GM23338 (cell line): ENCODE results near the gene PLPPR3.

ENCODE experiments used
- CREB1 ChIP-seq: fragments of 250-450 bp; sonication (Bioruptor Pico); IDR thresholded peaks from 2 replicates; pipeline ENCODE4 v1.5.0; 2020; ENCODE audit warnings: low read depth, mild to moderate bottlenecking, moderate library complexity
- CTCF ChIP-seq, 2 experiments: fragments of 200-600 bp in 1 of 2; sonication (generic) in 1 of 2; conservative IDR thresholded peaks; 2 replicates each; pipeline versions ENCODE4 v1.5.1 to v1.6.1; 2016 to 2017; ENCODE audit warnings: antibody characterized with exemption in 2 of 2, low read depth in 2 of 2, mild to moderate bottlenecking in 2 of 2, moderate library complexity in 1 of 2
- EZH2 ChIP-seq: fragments of 200-600 bp; sonication (generic); IDR thresholded peaks from one replicate; pipeline ENCODE4 v1.8.0; 2017; ENCODE audit warnings: antibody characterized with exemption, mild to moderate bottlenecking, low read depth; ENCODE audit not compliant: unreplicated experiment
- EZH2phosphoT487 ChIP-seq: fragments of 200-600 bp; sonication (generic); IDR thresholded peaks from one replicate; pipeline ENCODE4 v1.8.1; 2018; ENCODE audit warnings: antibody characterized with exemption; ENCODE audit not compliant: unreplicated experiment
- POLR2AphosphoS5 ChIP-seq: IDR thresholded peaks from 2 replicates; pipeline ENCODE4 v1.6.1; 2016; ENCODE audit warnings: antibody characterized with exemption, low read depth
- REST ChIP-seq: IDR thresholded peaks from one replicate; pipeline ENCODE4 v1.6.1; 2018; ENCODE audit warnings: antibody characterized with exemption; ENCODE audit not compliant: unreplicated experiment
- STAT1 ChIP-seq: IDR thresholded peaks from one replicate; pipeline ENCODE4 v1.6.1; 2016; ENCODE audit warnings: antibody characterized with exemption; ENCODE audit not compliant: unreplicated experiment
- TF ChIP-seq, protein P1 (sequence below): IDR thresholded peaks from 2 replicates; pipeline ENCODE4 v1.6.1; 2016; ENCODE audit warnings: antibody characterized with exemption

DNA sequence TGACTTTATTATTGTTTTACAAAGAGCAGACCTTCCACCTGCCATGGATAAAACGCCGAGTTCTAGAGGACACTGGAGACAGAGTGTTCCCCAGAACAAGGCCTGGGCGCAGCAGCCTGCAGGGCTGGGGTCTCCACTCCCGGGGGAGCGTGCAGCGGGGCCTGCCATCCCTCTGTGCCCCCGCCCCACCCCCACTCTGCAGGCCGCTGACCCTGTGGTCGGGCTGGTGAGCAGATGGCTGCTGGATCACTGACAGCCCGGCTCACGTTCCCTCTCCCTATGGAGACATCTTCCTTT, 33.1 kb downstream of the PLPPR3 start:
- TF ChIP-seq CTCF (conservative IDR thresholded peaks at IDR 0.05; ENCODE audit: low read depth in 2 of 2) (no peak), REST (no peak), POLR2AphosphoS5 (no peak), EZH2 (no peak), EZH2phosphoT487 (no peak), STAT1 (no peak), CREB1 (no peak)
- TF ChIP-seq, protein P1, sequence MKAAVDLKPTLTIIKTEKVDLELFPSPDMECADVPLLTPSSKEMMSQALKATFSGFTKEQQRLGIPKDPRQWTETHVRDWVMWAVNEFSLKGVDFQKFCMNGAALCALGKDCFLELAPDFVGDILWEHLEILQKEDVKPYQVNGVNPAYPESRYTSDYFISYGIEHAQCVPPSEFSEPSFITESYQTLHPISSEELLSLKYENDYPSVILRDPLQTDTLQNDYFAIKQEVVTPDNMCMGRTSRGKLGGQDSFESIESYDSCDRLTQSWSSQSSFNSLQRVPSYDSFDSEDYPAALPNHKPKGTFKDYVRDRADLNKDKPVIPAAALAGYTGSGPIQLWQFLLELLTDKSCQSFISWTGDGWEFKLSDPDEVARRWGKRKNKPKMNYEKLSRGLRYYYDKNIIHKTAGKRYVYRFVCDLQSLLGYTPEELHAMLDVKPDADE, result no peak
